ENCODE results near the gene SMIM9.
"Not testable (repeated sequence)": the region's sequence is repeated elsewhere in the genome, so short reads cannot be mapped to it uniquely, and the experiment has no call there.

SMIM9 gene

DNA sequence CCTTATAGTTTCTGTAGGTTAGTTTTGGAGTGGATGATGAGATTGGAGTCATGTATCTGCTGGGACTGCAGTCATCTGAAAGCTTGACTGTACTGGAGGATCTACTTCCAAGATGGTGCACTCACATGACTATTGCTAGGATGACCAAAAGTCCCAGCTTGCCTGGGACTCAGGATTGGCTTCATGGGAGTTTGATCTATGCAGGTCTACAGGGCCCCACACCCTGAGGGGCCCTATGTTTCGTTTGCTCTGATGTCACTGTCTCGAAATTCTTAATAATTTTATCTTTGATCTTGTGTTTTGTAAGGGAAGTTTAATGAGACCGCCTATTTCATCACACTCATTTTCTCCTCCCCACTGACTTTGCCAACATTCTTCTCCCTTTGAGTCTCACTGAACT lies at the start of gene SMIM9:
TSS of gene SMIM9 (minus strand) at position 101 of the 400 bp plus-strand sequence. CDS start 3,806 bp downstream, outside the sequence.
- no peaks in the 10 kb centered on the region for H3K9me3 ChIP-seq

GRCh38 chrX:154884069-154884468 lies 49.6 kb upstream of the SMIM9 start:
- H3K4me1 ChIP-seq; H3K27ac ChIP-seq; H3K4me3 ChIP-seq; DNase-seq; H3K36me3 ChIP-seq; H3K9me3 ChIP-seq; H3K27me3 ChIP-seq; intact Hi-C loops (cut with DNase I; ENCODE audit: low total_unique reads): not testable (repeated sequence)

More for the DNA sequence above, at the start of gene SMIM9:
- TF ChIP-seq, protein P1, sequence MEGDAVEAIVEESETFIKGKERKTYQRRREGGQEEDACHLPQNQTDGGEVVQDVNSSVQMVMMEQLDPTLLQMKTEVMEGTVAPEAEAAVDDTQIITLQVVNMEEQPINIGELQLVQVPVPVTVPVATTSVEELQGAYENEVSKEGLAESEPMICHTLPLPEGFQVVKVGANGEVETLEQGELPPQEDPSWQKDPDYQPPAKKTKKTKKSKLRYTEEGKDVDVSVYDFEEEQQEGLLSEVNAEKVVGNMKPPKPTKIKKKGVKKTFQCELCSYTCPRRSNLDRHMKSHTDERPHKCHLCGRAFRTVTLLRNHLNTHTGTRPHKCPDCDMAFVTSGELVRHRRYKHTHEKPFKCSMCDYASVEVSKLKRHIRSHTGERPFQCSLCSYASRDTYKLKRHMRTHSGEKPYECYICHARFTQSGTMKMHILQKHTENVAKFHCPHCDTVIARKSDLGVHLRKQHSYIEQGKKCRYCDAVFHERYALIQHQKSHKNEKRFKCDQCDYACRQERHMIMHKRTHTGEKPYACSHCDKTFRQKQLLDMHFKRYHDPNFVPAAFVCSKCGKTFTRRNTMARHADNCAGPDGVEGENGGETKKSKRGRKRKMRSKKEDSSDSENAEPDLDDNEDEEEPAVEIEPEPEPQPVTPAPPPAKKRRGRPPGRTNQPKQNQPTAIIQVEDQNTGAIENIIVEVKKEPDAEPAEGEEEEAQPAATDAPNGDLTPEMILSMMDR (IDR thresholded peaks at IDR 0.05) = no peak
- no peak within 1 kb of the TSS for H3K4me3 ChIP-seq
- no peaks in the 10 kb centered on the region for H3K4me1 ChIP-seq
- no peak within 1 kb of the TSS for H3K27ac ChIP-seq
- H3K27me3 ChIP-seq = no peaks in the 10 kb centered on the region
- intact Hi-C loops (cut with DNase I; ENCODE audit: low total_unique reads) = no loop called here
- no peak for DNase-seq
- no peaks in the 10 kb centered on the region for H3K36me3 ChIP-seq

GRCh38 chrX:154873329-154873728 lies 38.9 kb upstream of the SMIM9 start:
- intact Hi-C loops (cut with DNase I; ENCODE audit: low total_unique reads) = no loop called here
- H3K27me3 ChIP-seq = no peaks in the 10 kb centered on the region
- H3K4me3 ChIP-seq = no peak overlapping the region
- H3K27ac ChIP-seq = no peak overlapping the region
- DNase-seq = no peak
- no peaks in the 10 kb centered on the region for H3K36me3 ChIP-seq
- TF ChIP-seq, protein P1 (IDR thresholded peaks at IDR 0.05) = no peak
- no peaks in the 10 kb centered on the region for H3K4me1 ChIP-seq
- peaks cover 0 to 12% (median under 1%) of the 10 kb centered on the region in 3 donors for H3K9me3 ChIP-seq

GRCh38 chrX:154868522-154868921 lies 34.1 kb upstream of the SMIM9 start:
- H3K27ac ChIP-seq; H3K4me3 ChIP-seq; H3K36me3 ChIP-seq; H3K4me1 ChIP-seq; DNase-seq; H3K27me3 ChIP-seq; intact Hi-C loops (cut with DNase I; ENCODE audit: low total_unique reads): not testable (repeated sequence)
- peaks cover 0 to 18% (median 5%) of the 10 kb centered on the region in 3 donors for H3K9me3 ChIP-seq

DNA sequence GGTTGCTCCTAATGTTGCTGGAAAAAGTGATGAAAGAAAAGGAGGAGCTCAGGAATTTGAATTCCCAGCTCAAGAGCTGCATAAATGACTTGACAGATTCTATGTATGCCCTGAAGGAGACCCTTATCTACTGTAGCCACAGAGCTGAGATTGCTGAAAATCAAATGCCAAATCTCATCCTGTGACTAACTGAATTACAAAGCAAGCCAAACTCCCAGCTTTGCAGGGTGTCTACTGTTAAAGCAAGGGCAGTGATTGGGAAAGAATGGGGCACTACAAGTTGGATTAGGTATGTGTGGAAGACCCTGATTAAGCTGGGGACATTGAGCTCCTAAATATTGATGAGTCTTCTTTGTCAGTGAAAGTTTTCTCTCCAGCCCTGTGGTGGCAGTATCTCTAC lies 20.8 kb upstream of the SMIM9 start:
- H3K27ac ChIP-seq = no peak overlapping the region
- H3K27me3 ChIP-seq = no peaks in the 10 kb centered on the region
- no peaks in the 10 kb centered on the region for H3K4me1 ChIP-seq
- no peak overlapping the region for H3K4me3 ChIP-seq
- no peaks in the 10 kb centered on the region for H3K36me3 ChIP-seq
- TF ChIP-seq, protein P1 (IDR thresholded peaks at IDR 0.05) = no peak
- no peak for DNase-seq
- intact Hi-C loops (cut with DNase I; ENCODE audit: low total_unique reads) = no loop called here
- no peaks in the 10 kb centered on the region for H3K9me3 ChIP-seq

DNA sequence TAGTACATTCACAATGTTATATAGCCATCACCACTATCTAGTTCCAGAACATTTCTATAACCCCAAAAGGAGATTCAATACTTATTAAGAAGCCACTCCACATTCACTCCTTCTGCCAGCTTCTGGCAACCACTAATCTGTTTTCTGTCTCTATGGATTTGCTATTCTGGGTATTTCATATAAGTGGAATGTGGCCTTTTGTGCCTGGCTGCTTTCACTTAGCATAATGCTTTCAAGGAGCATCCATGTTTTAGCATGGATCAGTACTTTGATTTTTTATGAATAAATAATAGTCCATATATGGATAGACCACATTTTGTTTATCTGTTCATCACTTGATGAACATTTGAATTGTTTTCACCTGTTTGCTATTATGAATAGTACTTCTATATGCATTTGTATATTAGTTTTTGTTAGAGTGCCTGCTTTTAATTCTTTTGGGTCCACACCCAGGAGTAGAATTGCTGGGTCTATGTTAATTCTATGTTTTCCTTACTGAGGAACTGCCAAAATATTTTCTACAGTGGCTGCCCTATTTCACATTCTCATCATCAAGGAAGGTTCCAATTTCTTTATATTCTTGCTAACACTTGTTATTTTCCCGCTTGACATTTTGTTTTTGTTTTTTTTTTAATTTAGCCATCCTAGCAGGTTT lies 16.6 kb upstream of the SMIM9 start:
- H3K4me1 ChIP-seq = no peaks in the 10 kb centered on the region
- TF ChIP-seq, protein P1 (IDR thresholded peaks at IDR 0.05) = no peak
- H3K36me3 ChIP-seq = no peaks in the 10 kb centered on the region
- no peak for DNase-seq
- no peaks in the 10 kb centered on the region for H3K9me3 ChIP-seq
- H3K27me3 ChIP-seq = no peaks in the 10 kb centered on the region
- intact Hi-C loops (cut with DNase I; ENCODE audit: low total_unique reads) = no loop called here
- no peak overlapping the region for H3K27ac ChIP-seq
- no peak overlapping the region for H3K4me3 ChIP-seq

DNA sequence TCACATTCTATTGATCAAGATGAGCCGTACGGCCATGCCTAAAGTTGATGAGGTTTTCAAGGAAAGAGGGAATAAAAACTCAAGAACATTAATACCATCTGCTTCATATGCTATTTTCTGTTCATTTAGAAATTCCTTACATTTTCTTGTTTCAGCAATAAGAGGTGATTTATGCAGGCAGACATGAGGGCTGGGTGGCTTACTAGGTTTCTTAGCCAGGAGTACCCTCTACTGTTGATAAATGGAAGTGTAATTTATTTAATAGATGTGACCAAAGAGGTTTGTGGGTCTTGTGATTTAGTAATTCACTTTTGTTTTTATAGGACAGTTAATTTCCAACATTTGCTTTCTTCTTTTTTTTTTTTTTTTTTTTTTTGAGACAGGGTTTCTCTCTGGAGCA lies 6.4 kb upstream of the SMIM9 start:
- no peak for DNase-seq
- TF ChIP-seq, protein P1 (IDR thresholded peaks at IDR 0.05) = peak; percentile 41 to 53
- Histone ChIP-seq H3K4me1 (no peaks in the 10 kb centered on the region), H3K36me3 (no peaks in the 10 kb centered on the region), H3K27me3 (no peaks in the 10 kb centered on the region), H3K27ac (no peak overlapping the region), H3K9me3 (no peaks in the 10 kb centered on the region), H3K4me3 (no peak overlapping the region)
- intact Hi-C loops (cut with DNase I; ENCODE audit: low total_unique reads) = no loop called here
